Endothelial cell of umbilical vein (primary cell): Measurements from ENCODE around the gene DYNC2H1. TPM values are rescaled to one million over a fixed set of nuclear protein-coding genes. Genes with fewer than 3 reads are reported as not detected.

ENCODE experiments used
- BruUV-seq: library from RNA; stranded (reverse); fragments of 400-500 nt; replicated peaks from 2 replicates; lab custom pipeline; 2021; lab: Mats Ljungman, UMichigan
- CTCF ChIA-PET: fragments of 300-600, 350-600 bp; sonication (Branson Sonifier 250); formaldehyde crosslinking; loops from one replicate; lab custom pipeline; 2021; ENCODE audit warnings: antibody characterized with exemption, inconsistent platforms; lab: Charles Lee
- POLR2A ChIA-PET: fragments of 300-600, 350-600 bp; sonication (Branson Sonifier 250); formaldehyde crosslinking; loops from one replicate; lab custom pipeline; 2021; ENCODE audit warnings: antibody characterized with exemption, inconsistent platforms; lab: Charles Lee
- DNase-seq: peaks from one replicate; pipeline ENCODE4 v3.0.0-alpha.2; 2011; ENCODE audit warnings: low read depth, low spot score
- FAIRE-seq: peaks from 2 replicates; lab custom pipeline; 2011; peaks lifted over from hg19 to GRCh38; lab: Jason Lieb, UNC
- H2AFZ ChIP-seq: 2 replicates; pipeline ENCODE4 v1.6.0; 2012; ENCODE audit warnings: low read depth, low read length, control low read depth, inconsistent platforms
- H3K27ac ChIP-seq: 2 replicates; pipeline ENCODE4 v1.5.1; 2011; ENCODE audit warnings: low read depth, mild to moderate bottlenecking, control low read depth, low read length, moderate library complexity; ENCODE audit not compliant: insufficient read depth
- H3K27me3 ChIP-seq, 2 experiments: 2 replicates each; pipeline versions ENCODE4 v1.6.0 to v1.6.1; 2011; ENCODE audit warnings: low read length in 2 of 2, mixed read lengths in 1 of 2; ENCODE audit not compliant: control insufficient read depth in 2 of 2, insufficient read depth in 2 of 2
- H3K36me3 ChIP-seq, 2 experiments: 2 replicates in 1 of 2; 3 replicates in 1 of 2; pipeline ENCODE4 v1.5.1; 2011; ENCODE audit warnings: low read length in 2 of 2, mild to moderate bottlenecking in 1 of 2, moderate library complexity in 1 of 2; ENCODE audit not compliant: control insufficient read depth in 2 of 2, insufficient read depth in 2 of 2; ENCODE audit errors: extremely low read depth in 1 of 2
- H3K4me1 ChIP-seq: 3 replicates; pipeline ENCODE4 v1.5.1; 2011; ENCODE audit warnings: mild to moderate bottlenecking, low read length; ENCODE audit not compliant: control insufficient read depth, insufficient read depth; ENCODE audit errors: extremely low read depth
- H3K4me2 ChIP-seq: 2 replicates; pipeline ENCODE4 v1.6.1; 2011; ENCODE audit warnings: low read length, control low read depth, mixed read lengths; ENCODE audit not compliant: insufficient read depth
- H3K4me3 ChIP-seq, 3 experiments: fragments of 200-600 bp in 1 of 3; sonication (generic), shearing (Covaris generic) in 1 of 3; replicated peaks in 1 of 3; 2 replicates each; pipeline ENCODE4 v1.5.1; 2011 to 2016; ENCODE audit warnings: control low read depth in 3 of 3, low read length in 3 of 3, mild to moderate bottlenecking in 2 of 3, inconsistent platforms in 1 of 3, low read depth in 1 of 3, moderate library complexity in 1 of 3; ENCODE audit not compliant: insufficient read depth in 1 of 3
- H3K79me2 ChIP-seq: 2 replicates; pipeline ENCODE4 v1.6.0; 2012; ENCODE audit warnings: low read length, inconsistent platforms; ENCODE audit not compliant: control insufficient read depth, insufficient read depth
- H3K9ac ChIP-seq: replicated peaks from 2 replicates; pipeline ENCODE3; 2011; ENCODE audit warnings: low read length, control low read depth; ENCODE audit not compliant: insufficient read depth; ENCODE audit errors: extremely low read depth
- H3K9me1 ChIP-seq: replicated peaks from 3 replicates; pipeline ENCODE4 v1.6.0; 2011; ENCODE audit warnings: mild to moderate bottlenecking, low read length; ENCODE audit not compliant: control insufficient read depth, insufficient read depth; ENCODE audit errors: extremely low read depth
- H3K9me3 ChIP-seq: replicated peaks from 2 replicates; pipeline ENCODE4 v1.5.1; 2012; ENCODE audit warnings: low read length, inconsistent platforms; ENCODE audit not compliant: control insufficient read depth, insufficient read depth
- H4K20me1 ChIP-seq: replicated peaks from 2 replicates; pipeline ENCODE3; 2011; ENCODE audit warnings: mild to moderate bottlenecking, low read length; ENCODE audit not compliant: control insufficient read depth, insufficient read depth; ENCODE audit errors: extremely low read depth
- EZH2 ChIP-seq: IDR thresholded peaks from 2 replicates; pipeline ENCODE4 v1.6.1; 2012; ENCODE audit warnings: borderline replicate concordance, low read depth, mild to moderate bottlenecking, moderate library complexity, low read length, inconsistent platforms; ENCODE audit not compliant: severe bottlenecking
- FOS ChIP-seq: IDR thresholded peaks from 2 replicates; pipeline ENCODE4 v1.6.1; 2011; ENCODE audit warnings: mild to moderate bottlenecking, low read length, moderate library complexity, borderline replicate concordance; ENCODE audit not compliant: insufficient read depth
- GATA2 ChIP-seq: IDR thresholded peaks from 2 replicates; pipeline ENCODE4 v1.7.0; 2011; ENCODE audit warnings: low read depth, mild to moderate bottlenecking, moderate library complexity, mixed read lengths, low read length; ENCODE audit not compliant: insufficient read length, insufficient read depth
- JUN ChIP-seq: IDR thresholded peaks from 2 replicates; pipeline ENCODE4 v1.6.1; 2011; ENCODE audit warnings: borderline replicate concordance, low read depth; ENCODE audit not compliant: insufficient read length, insufficient read depth
- MYC ChIP-seq: IDR thresholded peaks from one replicate; pipeline ENCODE4 v1.6.1; 2011; ENCODE audit warnings: mild to moderate bottlenecking, low read depth, low read length
- POLR2A ChIP-seq: IDR thresholded peaks from 2 replicates; pipeline ENCODE4 v1.6.1; 2012; ENCODE audit warnings: low read depth, mild to moderate bottlenecking, control low read depth, low read length
- POLR2AphosphoS5 ChIP-seq: IDR thresholded peaks from 2 replicates; pipeline ENCODE4 v1.6.1; 2012; ENCODE audit warnings: low read depth, mild to moderate bottlenecking, control low read depth, low read length, moderate library complexity; ENCODE audit not compliant: insufficient read depth
- dilution Hi-C: fragments of 300-500 bp; cut with MboI; formaldehyde crosslinking; loops from one replicate; pipeline ENCODE4 v1.15.0; 2019; ENCODE audit warnings: low sequenced_read_pairs; ENCODE audit not compliant: extremely low pct_ligation_motif_present
- intact Hi-C: fragments of 100-400 bp; cut with micrococcal nuclease; formaldehyde crosslinking; loops from one replicate; pipeline ENCODE4 v1.10.0; 2022
- polyA plus RNA-seq, 4 experiments: library from polyadenylated mRNA; depleted of rRNA in 3 of 4; stranded (reverse) in 3 of 4; unstranded in 1 of 4; fragments of >200 nt; gene quantifications; 2 replicates each; pipeline versions ENCODE4 v1.2.1 to v1.2.3, GENCODE V29; 2011 to 2012; ENCODE audit warnings: missing spikeins in 1 of 4
- total RNA-seq: library from RNA; stranded (reverse); gene quantifications from 2 replicates; pipeline ENCODE4 v1.2.3, GENCODE V29; 2021
- TF ChIP-seq, protein P1 (sequence below), 2 donors: IDR thresholded peaks; 1 replicate in 1 of 2; 2 replicates in 1 of 2; pipeline ENCODE4 v1.5.1; 2011; ENCODE audit warnings: low read length in 2 of 2, mild to moderate bottlenecking in 2 of 2, moderate library complexity in 2 of 2, control low read depth in 1 of 2, inconsistent platforms in 1 of 2, low read depth in 1 of 2; ENCODE audit not compliant: insufficient read depth in 1 of 2; ENCODE audit errors: extremely low read depth in 1 of 2
- TF ChIP-seq, protein P2 (sequence below): IDR thresholded peaks from 2 replicates; pipeline ENCODE4 v1.6.1; 2011; ENCODE audit not compliant: insufficient read depth, insufficient read length

Gene DYNC2H1
- total and polyA plus RNA-seq, 2 donors (not counting 3 experiments of a cell fraction or from before 2014, with no cell fraction given) = 1.9 to 4.2 TPM

GRCh38 chr11:103183981-103184611, 74.9 kb downstream of the DYNC2H1 start:
- no peak overlapping the region for H3K9ac ChIP-seq
- no peaks in the 10 kb centered on the region for H3K4me1 ChIP-seq
- no peaks in the 10 kb centered on the region for H3K9me3 ChIP-seq
- no peak overlapping the region for H3K4me3 ChIP-seq
- no peaks in the 10 kb centered on the region for H3K36me3 ChIP-seq
- no peaks in the 10 kb centered on the region for H3K9me1 ChIP-seq
- no peak overlapping the region for H2AFZ ChIP-seq
- no TSS peak for BruUV-seq
- ChIA-PET POLR2A (no interaction called here), CTCF (interaction anchor here (1.1 to 1.4 kb wide), 3 partner anchors 8 to 1259 kb away, joined by 3 to 6 read pairs (median 6); no protein-coding TSS in a partner anchor)
- H3K27ac ChIP-seq = no peak overlapping the region
- intact Hi-C loops = no loop called here
- no peaks in the 10 kb centered on the region for H3K79me2 ChIP-seq
- TF ChIP-seq, protein P1, sequence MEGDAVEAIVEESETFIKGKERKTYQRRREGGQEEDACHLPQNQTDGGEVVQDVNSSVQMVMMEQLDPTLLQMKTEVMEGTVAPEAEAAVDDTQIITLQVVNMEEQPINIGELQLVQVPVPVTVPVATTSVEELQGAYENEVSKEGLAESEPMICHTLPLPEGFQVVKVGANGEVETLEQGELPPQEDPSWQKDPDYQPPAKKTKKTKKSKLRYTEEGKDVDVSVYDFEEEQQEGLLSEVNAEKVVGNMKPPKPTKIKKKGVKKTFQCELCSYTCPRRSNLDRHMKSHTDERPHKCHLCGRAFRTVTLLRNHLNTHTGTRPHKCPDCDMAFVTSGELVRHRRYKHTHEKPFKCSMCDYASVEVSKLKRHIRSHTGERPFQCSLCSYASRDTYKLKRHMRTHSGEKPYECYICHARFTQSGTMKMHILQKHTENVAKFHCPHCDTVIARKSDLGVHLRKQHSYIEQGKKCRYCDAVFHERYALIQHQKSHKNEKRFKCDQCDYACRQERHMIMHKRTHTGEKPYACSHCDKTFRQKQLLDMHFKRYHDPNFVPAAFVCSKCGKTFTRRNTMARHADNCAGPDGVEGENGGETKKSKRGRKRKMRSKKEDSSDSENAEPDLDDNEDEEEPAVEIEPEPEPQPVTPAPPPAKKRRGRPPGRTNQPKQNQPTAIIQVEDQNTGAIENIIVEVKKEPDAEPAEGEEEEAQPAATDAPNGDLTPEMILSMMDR (IDR thresholded peaks at IDR 0.05; ENCODE audit: extremely low read depth in 1 of 2, insufficient read depth in 1 of 2, low read depth in 1 of 2, low read length in 2 of 2) = no peak
- TF ChIP-seq GATA2 (no peak), FOS (no peak), POLR2AphosphoS5 (no peak), EZH2 (no peak), POLR2A (no peak), MYC (no peak), JUN (no peak)
- TF ChIP-seq, protein P2, sequence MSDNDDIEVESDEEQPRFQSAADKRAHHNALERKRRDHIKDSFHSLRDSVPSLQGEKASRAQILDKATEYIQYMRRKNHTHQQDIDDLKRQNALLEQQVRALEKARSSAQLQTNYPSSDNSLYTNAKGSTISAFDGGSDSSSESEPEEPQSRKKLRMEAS = no peak
- DNase-seq (no peak), FAIRE-seq (no peak)
- dilution Hi-C loops = no loop called here
- H3K27me3 ChIP-seq = no peaks in the 10 kb centered on the region
- no peak overlapping the region for H3K4me2 ChIP-seq
- no peaks in the 10 kb centered on the region for H4K20me1 ChIP-seq
